ENCODE measurements around the gene LRRC2.

- TF ChIP-seq MAFK (conservative IDR thresholded peaks at IDR 0.05 in 1 of 2, IDR thresholded peaks at IDR 0.05 in 1 of 2; ENCODE audit: low read length in 2 of 2) = no peak
- TF ChIP-seq, protein P1, sequence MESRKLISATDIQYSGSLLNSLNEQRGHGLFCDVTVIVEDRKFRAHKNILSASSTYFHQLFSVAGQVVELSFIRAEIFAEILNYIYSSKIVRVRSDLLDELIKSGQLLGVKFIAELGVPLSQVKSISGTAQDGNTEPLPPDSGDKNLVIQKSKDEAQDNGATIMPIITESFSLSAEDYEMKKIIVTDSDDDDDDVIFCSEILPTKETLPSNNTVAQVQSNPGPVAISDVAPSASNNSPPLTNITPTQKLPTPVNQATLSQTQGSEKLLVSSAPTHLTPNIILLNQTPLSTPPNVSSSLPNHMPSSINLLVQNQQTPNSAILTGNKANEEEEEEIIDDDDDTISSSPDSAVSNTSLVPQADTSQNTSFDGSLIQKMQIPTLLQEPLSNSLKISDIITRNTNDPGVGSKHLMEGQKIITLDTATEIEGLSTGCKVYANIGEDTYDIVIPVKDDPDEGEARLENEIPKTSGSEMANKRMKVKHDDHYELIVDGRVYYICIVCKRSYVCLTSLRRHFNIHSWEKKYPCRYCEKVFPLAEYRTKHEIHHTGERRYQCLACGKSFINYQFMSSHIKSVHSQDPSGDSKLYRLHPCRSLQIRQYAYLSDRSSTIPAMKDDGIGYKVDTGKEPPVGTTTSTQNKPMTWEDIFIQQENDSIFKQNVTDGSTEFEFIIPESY (CRISPR knock-in tag; IDR thresholded peaks at IDR 0.05) = no peak
- no peak for TF ChIP-seq CTCF (CRISPR knock-in tag; IDR thresholded peaks at IDR 0.05)
- TF ChIP-seq CEBPB (IDR thresholded peaks at IDR 0.05; ENCODE audit: borderline replicate concordance, low read depth, low read length) = no peak
- no peak for TF ChIP-seq TBP (CRISPR knock-in tag; IDR thresholded peaks at IDR 0.05)
- TF ChIP-seq SMAD1 (CRISPR knock-in tag; IDR thresholded peaks at IDR 0.05; ENCODE audit: borderline replicate concordance, low read depth) = no peak
- TF ChIP-seq ZNF816 (CRISPR knock-in tag; IDR thresholded peaks at IDR 0.05; ENCODE audit: borderline replicate concordance) = no peak
Measured at GRCh38 chr3:46482632-46483350, 83.3 kb downstream of the LRRC2 start.

Measured in HepG2 (cell line).